Limb (tissue), 2 donors: Measurements from ENCODE around the gene FOLR1.
"Not testable (repeated sequence)": the region's sequence is repeated elsewhere in the genome, so short reads cannot be mapped to it uniquely, and the experiment has no call there.

ENCODE experiments used
- DNase-seq, 2 donors: peaks; one replicate each; pipeline ENCODE4 v3.0.0-alpha.2; 2016; ENCODE audit errors: extremely low spot score in 2 of 2

The FOLR1 gene

GRCh38 chr11:72191961-72192381 is at the start of gene FOLR1:
Gene FOLR1 (plus strand): TSS chr11:72192140. CDS start chr11:72192174, 34 bp downstream.
- no peak for DNase-seq

GRCh38 chr11:72142543-72142942 is 49.4 kb upstream of the FOLR1 start:
- DNase-seq = not testable (repeated sequence)

- no peak for DNase-seq
These were observed 47.0 kb upstream of the FOLR1 start for GRCh38 chr11:72144807-72145565.

GRCh38 chr11:72146625-72147024 is 45.3 kb upstream of the FOLR1 start:
- no peak for DNase-seq

GRCh38 chr11:72150882-72151281 is 41.1 kb upstream of the FOLR1 start:
- no peak for DNase-seq

GRCh38 chr11:72153874-72154273 is 38.1 kb upstream of the FOLR1 start:
- not testable (repeated sequence) for DNase-seq

- no peak for DNase-seq
These were observed 37.1 kb upstream of the FOLR1 start for GRCh38 chr11:72154816-72155215.

GRCh38 chr11:72155751-72156150 is 36.2 kb upstream of the FOLR1 start:
- no peak for DNase-seq

GRCh38 chr11:72157131-72157530 is 34.8 kb upstream of the FOLR1 start:
- DNase-seq = no peak

- no peak for DNase-seq
These were observed 31.6 kb upstream of the FOLR1 start for GRCh38 chr11:72160319-72160718.

- no peak for DNase-seq
These were observed 28.9 kb upstream of the FOLR1 start for GRCh38 chr11:72162891-72163492.

GRCh38 chr11:72164187-72164586 is 27.8 kb upstream of the FOLR1 start:
- DNase-seq = not testable (repeated sequence)

- DNase-seq = not testable (repeated sequence)
These were observed 22.8 kb upstream of the FOLR1 start for GRCh38 chr11:72169046-72169555.

- DNase-seq = not testable (repeated sequence)
These were observed 22.2 kb upstream of the FOLR1 start for GRCh38 chr11:72169754-72170153.

GRCh38 chr11:72172043-72172442 is 19.9 kb upstream of the FOLR1 start:
- DNase-seq = not testable (repeated sequence)

GRCh38 chr11:72173291-72173690 is 18.6 kb upstream of the FOLR1 start:
- no peak for DNase-seq

GRCh38 chr11:72174302-72175070 is 17.5 kb upstream of the FOLR1 start:
- DNase-seq = no peak

GRCh38 chr11:72177656-72178055 is 14.3 kb upstream of the FOLR1 start:
- DNase-seq = no peak

- DNase-seq = no peak
These were observed 12.7 kb upstream of the FOLR1 start for GRCh38 chr11:72179049-72179803.

GRCh38 chr11:72179804-72180396 is 12.0 kb upstream of the FOLR1 start:
- no peak for DNase-seq
